HCT116 (cell line): Measurements from ENCODE around the gene MTHFR. TPM values are rescaled to one million over a fixed set of nuclear protein-coding genes. Genes with fewer than 3 reads are reported as not detected.

ENCODE experiments used
- ATAC-seq: fragments of 200-7000 bp; cut with Tn5 transposase; 2 replicates; pipeline ENCODE4 v1.9.1; 2020; ENCODE audit warnings: mild to moderate bottlenecking, moderate library complexity
- BruUV-seq: library from RNA; stranded (reverse); fragments of 400-500 nt; replicated peaks from 2 replicates; lab custom pipeline; 2021; lab: Mats Ljungman, UMichigan
- CTCF ChIA-PET: fragments of 300-600 bp; sonication (Branson Sonifier 250); formaldehyde crosslinking; loops from one replicate; lab custom pipeline; 2021; ENCODE audit warnings: antibody characterized with exemption; lab: Charles Lee
- POLR2A ChIA-PET: fragments of 300-600, 350-600 bp; sonication (Branson Sonifier 250); formaldehyde crosslinking; loops from one replicate; lab custom pipeline; 2021; ENCODE audit warnings: antibody characterized with exemption; lab: Charles Lee
- RAD21 ChIA-PET, 2 experiments: fragments of 300-600 bp; sonication (Branson Sonifier 250); formaldehyde crosslinking; loops; one replicate each; lab custom pipeline; 2023; ENCODE audit warnings: low total read pairs in 2 of 2; ENCODE audit not compliant: uncharacterized antibody in 2 of 2, unreplicated experiment in 2 of 2, low non-redundant PET in 1 of 2; lab: Charles Lee
- DNase-seq: peaks from one replicate; pipeline ENCODE4 v3.0.0-alpha.2; 2010; ENCODE audit warnings: low read depth, low spot score
- H2AFZ ChIP-seq: fragments of 200-600 bp; shearing (Covaris generic), sonication (generic); 2 replicates; pipeline ENCODE4 v1.6.1; 2017; ENCODE audit warnings: low read depth, mixed run types, mixed read lengths, antibody characterized with exemption, low read length; ENCODE audit not compliant: poor library complexity, severe bottlenecking
- H3K27ac ChIP-seq: 2 replicates; pipeline ENCODE4 v1.5.1; 2012; ENCODE audit warnings: low read depth, low read length
- H3K27me3 ChIP-seq: fragments of 200-600 bp; sonication (generic); 2 replicates; pipeline ENCODE4 v1.6.1; 2016; ENCODE audit warnings: mixed run types, low read length, mixed read lengths; ENCODE audit not compliant: insufficient read depth
- H3K36me3 ChIP-seq, 2 experiments: fragments of 200-500 bp in 1 of 2; fragments of 200-600 bp in 1 of 2; sonication (Bioruptor generic) in 1 of 2; sonication (generic) in 1 of 2; 2 replicates each; pipeline versions ENCODE4 v1.5.1 to v1.6.1; 2014 to 2016; ENCODE audit warnings: low read length in 2 of 2, inconsistent platforms in 1 of 2, mixed read lengths in 1 of 2, mixed run types in 1 of 2; ENCODE audit not compliant: insufficient read depth in 2 of 2, control insufficient read depth in 1 of 2
- H3K4me1 ChIP-seq, 2 experiments: fragments of 200-600 bp in 1 of 2; sonication (generic) in 1 of 2; 2 replicates each; pipeline versions ENCODE4 v1.5.1 to v1.6.1; 2012 to 2017; ENCODE audit warnings: low read length in 2 of 2, inconsistent platforms in 1 of 2, mild to moderate bottlenecking in 1 of 2, mixed read lengths in 1 of 2, mixed run types in 1 of 2, moderate library complexity in 1 of 2; ENCODE audit not compliant: insufficient read depth in 2 of 2, control insufficient read depth in 1 of 2
- H3K4me2 ChIP-seq: fragments of 200-600 bp; sonication (generic); 2 replicates; pipeline ENCODE4 v1.6.1; 2017; ENCODE audit warnings: mixed run types, low read length, mixed read lengths
- H3K4me3 ChIP-seq, 2 experiments: fragments of 200-600 bp in 1 of 2; sonication (generic) in 1 of 2; replicated peaks in 1 of 2; 2 replicates each; pipeline ENCODE4 v1.5.1; 2011 to 2016; ENCODE audit warnings: low read length in 2 of 2, control low read depth in 1 of 2, low read depth in 1 of 2, mild to moderate bottlenecking in 1 of 2, mixed read lengths in 1 of 2, mixed run types in 1 of 2
- H3K79me2 ChIP-seq: fragments of 200-600 bp; sonication (generic); 2 replicates; pipeline ENCODE4 v1.6.1; 2017; ENCODE audit warnings: mild to moderate bottlenecking, mixed run types, low read length, moderate library complexity, mixed read lengths; ENCODE audit not compliant: insufficient read depth
- H3K9ac ChIP-seq: fragments of 200-600 bp; sonication (generic); 2 replicates; pipeline ENCODE4 v1.6.1; 2016; ENCODE audit warnings: low read length, mixed read lengths
- H3K9me2 ChIP-seq: fragments of 200-600 bp; sonication (generic), shearing (Covaris generic); 2 replicates; pipeline ENCODE4 v1.6.1; 2017; ENCODE audit warnings: mixed run types, mild to moderate bottlenecking, moderate library complexity; ENCODE audit not compliant: insufficient read depth
- H3K9me3 ChIP-seq, 2 experiments: fragments of 200-500 bp in 1 of 2; fragments of 200-600 bp in 1 of 2; sonication (Bioruptor generic) in 1 of 2; sonication (generic) in 1 of 2; 2 replicates each; pipeline ENCODE4 v1.6.1; 2014 to 2017; ENCODE audit warnings: low read length in 2 of 2, mixed read lengths in 2 of 2, inconsistent platforms in 1 of 2, low read depth in 1 of 2, mild to moderate bottlenecking in 1 of 2, mixed run types in 1 of 2, moderate library complexity in 1 of 2; ENCODE audit not compliant: control insufficient read depth in 1 of 2, insufficient read depth in 1 of 2
- H4K20me1 ChIP-seq: fragments of 200-600 bp; sonication (generic), shearing (Covaris generic); 2 replicates; pipeline ENCODE4 v1.6.1; 2017; ENCODE audit warnings: mixed run types, mild to moderate bottlenecking, moderate library complexity; ENCODE audit not compliant: insufficient read depth
- CBX3 ChIP-seq: IDR thresholded peaks from 2 replicates; pipeline ENCODE4 v1.6.1; 2012; ENCODE audit warnings: low read depth
- CEBPB ChIP-seq: IDR thresholded peaks from 2 replicates; pipeline ENCODE4 v1.6.1; 2012; ENCODE audit warnings: low read depth
- EGR1 ChIP-seq: IDR thresholded peaks from 2 replicates; pipeline ENCODE4 v1.6.1; 2012; ENCODE audit warnings: low read depth
- ELF1 ChIP-seq: IDR thresholded peaks from 2 replicates; pipeline ENCODE4 v1.6.1; 2012; ENCODE audit warnings: low read depth, borderline replicate concordance
- FOSL1 ChIP-seq: IDR thresholded peaks from 2 replicates; pipeline ENCODE4 v1.6.1; 2012; ENCODE audit warnings: low read depth
- JUND ChIP-seq: IDR thresholded peaks from 2 replicates; pipeline ENCODE4 v1.6.1; 2012
- MAX ChIP-seq: IDR thresholded peaks from 2 replicates; pipeline ENCODE4 v1.6.1; 2012
- POLR2AphosphoS5 ChIP-seq: IDR thresholded peaks from 2 replicates; pipeline ENCODE4 v1.6.1; 2011; ENCODE audit warnings: mild to moderate bottlenecking, low read depth, low read length, moderate library complexity
- RAD21 ChIP-seq: IDR thresholded peaks from 2 replicates; pipeline ENCODE4 v1.6.1; 2012; ENCODE audit warnings: low read depth, mild to moderate bottlenecking
- SP1 ChIP-seq: IDR thresholded peaks from 2 replicates; pipeline ENCODE4 v1.6.1; 2012; ENCODE audit warnings: low read depth
- SRF ChIP-seq: IDR thresholded peaks from 2 replicates; pipeline ENCODE4 v1.6.1; 2012; ENCODE audit warnings: low read depth
- TCF7L2 ChIP-seq: IDR thresholded peaks from 2 replicates; pipeline ENCODE4 v1.7.0; 2011; ENCODE audit warnings: borderline replicate concordance, inconsistent platforms; ENCODE audit not compliant: insufficient read depth, insufficient read length; ENCODE audit errors: extremely low read depth
- YY1 ChIP-seq: IDR thresholded peaks from 2 replicates; pipeline ENCODE4 v1.6.1; 2011; ENCODE audit warnings: low read length, low read depth, moderate library complexity, mild to moderate bottlenecking; ENCODE audit not compliant: insufficient replicate concordance; ENCODE audit errors: extremely low read depth
- ZNF274 ChIP-seq: fragments of 200-500 bp; sonication (Bioruptor generic); IDR thresholded peaks from 2 replicates; pipeline ENCODE4 v1.6.1; 2014; ENCODE audit warnings: mild to moderate bottlenecking, low read depth, low read length, inconsistent platforms
- intact Hi-C: fragments of 100-400 bp; cut with micrococcal nuclease; formaldehyde crosslinking; loops from 2 replicates; pipeline ENCODE4 v1.10.0; 2022
- total RNA-seq: library from RNA; stranded (reverse); gene quantifications from one replicate; pipeline ENCODE4 v1.2.1, GENCODE V29; 2021; ENCODE audit not compliant: unreplicated experiment
- TF ChIP-seq, protein P1 (sequence below): IDR thresholded peaks from 2 replicates; pipeline ENCODE4 v1.6.1; 2012; ENCODE audit warnings: low read depth
- TF ChIP-seq, protein P2 (sequence below): IDR thresholded peaks from 2 replicates; pipeline ENCODE4 v1.6.1; 2012
- TF ChIP-seq, protein P3 (sequence below), 3 experiments: fragments of 200-600 bp in 1 of 3; sonication (generic) in 1 of 3; IDR thresholded peaks in 2 of 3; conservative IDR thresholded peaks in 1 of 3; 2 replicates each; pipeline ENCODE4 v1.5.1; 2012 to 2017; ENCODE audit warnings: low read depth in 2 of 3, low read length in 2 of 3, antibody characterized with exemption in 1 of 3, borderline replicate concordance in 1 of 3, control low read depth in 1 of 3, mild to moderate bottlenecking in 1 of 3, mixed read lengths in 1 of 3, mixed run types in 1 of 3, moderate library complexity in 1 of 3; ENCODE audit not compliant: insufficient read depth in 1 of 3
- TF ChIP-seq, protein P4 (sequence below): IDR thresholded peaks from 2 replicates; pipeline ENCODE4 v1.6.1; 2011; ENCODE audit warnings: mild to moderate bottlenecking, low read length, moderate library complexity; ENCODE audit not compliant: insufficient replicate concordance; ENCODE audit errors: extremely low read depth

The MTHFR gene
- total RNA-seq, 1 experiment from 2014 or later: 20.9 TPM

DNA sequence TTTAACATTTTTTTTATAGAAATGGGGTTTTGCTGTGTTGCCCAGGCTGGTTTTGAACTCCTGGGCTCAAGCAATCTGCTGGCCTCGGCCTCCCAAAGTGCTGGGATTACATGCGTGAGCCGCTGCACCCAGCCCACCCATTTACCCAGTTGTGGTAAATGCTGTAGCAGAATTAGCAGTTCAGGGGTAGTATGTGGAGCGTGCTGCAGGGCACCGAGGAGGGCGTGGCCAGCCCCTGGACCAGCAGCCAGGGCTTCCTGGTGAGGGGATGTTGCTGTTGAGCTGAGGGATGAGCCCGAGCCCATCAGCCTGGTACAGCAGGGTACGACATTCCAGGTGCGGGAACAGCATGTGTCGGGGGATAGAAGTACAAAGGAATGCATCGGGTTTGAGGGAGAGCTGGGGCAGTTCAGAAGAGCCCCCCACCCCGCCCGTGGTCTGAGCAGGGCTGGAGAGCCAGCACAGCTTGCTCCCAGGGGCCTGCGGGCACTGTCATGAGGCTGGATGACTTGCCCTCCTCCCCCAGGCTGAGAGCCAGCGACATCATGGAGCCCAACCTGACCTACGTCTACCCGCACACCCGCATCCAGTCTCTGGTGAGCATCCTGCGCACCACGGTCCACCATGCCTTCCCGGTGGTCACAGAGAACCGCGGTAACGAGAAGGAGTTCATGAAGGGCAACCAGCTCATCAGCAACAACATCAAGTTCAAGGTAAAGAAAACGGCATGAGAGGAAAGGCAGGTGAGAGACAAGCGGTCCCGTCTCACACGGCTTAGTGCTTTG is 29.9 kb upstream of the MTHFR start:
- no peaks in the 10 kb centered on the region for H4K20me1 ChIP-seq
- no peak for TF ChIP-seq JUND
- TF ChIP-seq, protein P1, sequence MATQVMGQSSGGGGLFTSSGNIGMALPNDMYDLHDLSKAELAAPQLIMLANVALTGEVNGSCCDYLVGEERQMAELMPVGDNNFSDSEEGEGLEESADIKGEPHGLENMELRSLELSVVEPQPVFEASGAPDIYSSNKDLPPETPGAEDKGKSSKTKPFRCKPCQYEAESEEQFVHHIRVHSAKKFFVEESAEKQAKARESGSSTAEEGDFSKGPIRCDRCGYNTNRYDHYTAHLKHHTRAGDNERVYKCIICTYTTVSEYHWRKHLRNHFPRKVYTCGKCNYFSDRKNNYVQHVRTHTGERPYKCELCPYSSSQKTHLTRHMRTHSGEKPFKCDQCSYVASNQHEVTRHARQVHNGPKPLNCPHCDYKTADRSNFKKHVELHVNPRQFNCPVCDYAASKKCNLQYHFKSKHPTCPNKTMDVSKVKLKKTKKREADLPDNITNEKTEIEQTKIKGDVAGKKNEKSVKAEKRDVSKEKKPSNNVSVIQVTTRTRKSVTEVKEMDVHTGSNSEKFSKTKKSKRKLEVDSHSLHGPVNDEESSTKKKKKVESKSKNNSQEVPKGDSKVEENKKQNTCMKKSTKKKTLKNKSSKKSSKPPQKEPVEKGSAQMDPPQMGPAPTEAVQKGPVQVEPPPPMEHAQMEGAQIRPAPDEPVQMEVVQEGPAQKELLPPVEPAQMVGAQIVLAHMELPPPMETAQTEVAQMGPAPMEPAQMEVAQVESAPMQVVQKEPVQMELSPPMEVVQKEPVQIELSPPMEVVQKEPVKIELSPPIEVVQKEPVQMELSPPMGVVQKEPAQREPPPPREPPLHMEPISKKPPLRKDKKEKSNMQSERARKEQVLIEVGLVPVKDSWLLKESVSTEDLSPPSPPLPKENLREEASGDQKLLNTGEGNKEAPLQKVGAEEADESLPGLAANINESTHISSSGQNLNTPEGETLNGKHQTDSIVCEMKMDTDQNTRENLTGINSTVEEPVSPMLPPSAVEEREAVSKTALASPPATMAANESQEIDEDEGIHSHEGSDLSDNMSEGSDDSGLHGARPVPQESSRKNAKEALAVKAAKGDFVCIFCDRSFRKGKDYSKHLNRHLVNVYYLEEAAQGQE: no peak
- no peak for TF ChIP-seq EGR1
- no peak for TF ChIP-seq CEBPB
- TF ChIP-seq MAX: no peak
- TF ChIP-seq, protein P2, sequence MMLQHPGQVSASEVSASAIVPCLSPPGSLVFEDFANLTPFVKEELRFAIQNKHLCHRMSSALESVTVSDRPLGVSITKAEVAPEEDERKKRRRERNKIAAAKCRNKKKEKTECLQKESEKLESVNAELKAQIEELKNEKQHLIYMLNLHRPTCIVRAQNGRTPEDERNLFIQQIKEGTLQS: no peak
- no peak for TF ChIP-seq SP1
- TF ChIP-seq ELF1: no peak
- TF ChIP-seq SRF: no peak
- no peak for TF ChIP-seq POLR2AphosphoS5
- no peak for TF ChIP-seq CBX3
- TF ChIP-seq RAD21: no peak
- TF ChIP-seq, protein P3, sequence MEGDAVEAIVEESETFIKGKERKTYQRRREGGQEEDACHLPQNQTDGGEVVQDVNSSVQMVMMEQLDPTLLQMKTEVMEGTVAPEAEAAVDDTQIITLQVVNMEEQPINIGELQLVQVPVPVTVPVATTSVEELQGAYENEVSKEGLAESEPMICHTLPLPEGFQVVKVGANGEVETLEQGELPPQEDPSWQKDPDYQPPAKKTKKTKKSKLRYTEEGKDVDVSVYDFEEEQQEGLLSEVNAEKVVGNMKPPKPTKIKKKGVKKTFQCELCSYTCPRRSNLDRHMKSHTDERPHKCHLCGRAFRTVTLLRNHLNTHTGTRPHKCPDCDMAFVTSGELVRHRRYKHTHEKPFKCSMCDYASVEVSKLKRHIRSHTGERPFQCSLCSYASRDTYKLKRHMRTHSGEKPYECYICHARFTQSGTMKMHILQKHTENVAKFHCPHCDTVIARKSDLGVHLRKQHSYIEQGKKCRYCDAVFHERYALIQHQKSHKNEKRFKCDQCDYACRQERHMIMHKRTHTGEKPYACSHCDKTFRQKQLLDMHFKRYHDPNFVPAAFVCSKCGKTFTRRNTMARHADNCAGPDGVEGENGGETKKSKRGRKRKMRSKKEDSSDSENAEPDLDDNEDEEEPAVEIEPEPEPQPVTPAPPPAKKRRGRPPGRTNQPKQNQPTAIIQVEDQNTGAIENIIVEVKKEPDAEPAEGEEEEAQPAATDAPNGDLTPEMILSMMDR (IDR thresholded peaks at IDR 0.05 in 2 of 3, conservative IDR thresholded peaks at IDR 0.05 in 1 of 3; ENCODE audit: borderline replicate concordance in 1 of 3, insufficient read depth in 1 of 3, low read depth in 2 of 3, low read length in 2 of 3): no peak
- TF ChIP-seq, protein P4, sequence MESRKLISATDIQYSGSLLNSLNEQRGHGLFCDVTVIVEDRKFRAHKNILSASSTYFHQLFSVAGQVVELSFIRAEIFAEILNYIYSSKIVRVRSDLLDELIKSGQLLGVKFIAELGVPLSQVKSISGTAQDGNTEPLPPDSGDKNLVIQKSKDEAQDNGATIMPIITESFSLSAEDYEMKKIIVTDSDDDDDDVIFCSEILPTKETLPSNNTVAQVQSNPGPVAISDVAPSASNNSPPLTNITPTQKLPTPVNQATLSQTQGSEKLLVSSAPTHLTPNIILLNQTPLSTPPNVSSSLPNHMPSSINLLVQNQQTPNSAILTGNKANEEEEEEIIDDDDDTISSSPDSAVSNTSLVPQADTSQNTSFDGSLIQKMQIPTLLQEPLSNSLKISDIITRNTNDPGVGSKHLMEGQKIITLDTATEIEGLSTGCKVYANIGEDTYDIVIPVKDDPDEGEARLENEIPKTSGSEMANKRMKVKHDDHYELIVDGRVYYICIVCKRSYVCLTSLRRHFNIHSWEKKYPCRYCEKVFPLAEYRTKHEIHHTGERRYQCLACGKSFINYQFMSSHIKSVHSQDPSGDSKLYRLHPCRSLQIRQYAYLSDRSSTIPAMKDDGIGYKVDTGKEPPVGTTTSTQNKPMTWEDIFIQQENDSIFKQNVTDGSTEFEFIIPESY: no peak
- TF ChIP-seq FOSL1: no peak
- TF ChIP-seq TCF7L2: no peak
- no peak for TF ChIP-seq ZNF274
- no peak for TF ChIP-seq YY1

More for the DNA sequence above, 29.9 kb upstream of the MTHFR start:
- no peak overlapping the region for H3K9ac ChIP-seq
- no peaks in the 10 kb centered on the region for H3K27me3 ChIP-seq
- no peak for ATAC-seq
- H3K36me3 ChIP-seq: peaks cover 7 to 18% of the 10 kb centered on the region in 2 experiments; a peak in 2 of 4 replicates
- ChIA-PET CTCF (no interaction called here), POLR2A (interaction anchor here (1.1 to 1.4 kb wide), 2 partner anchors 72 to 73 kb away, joined by 3 to 6 read pairs; no protein-coding TSS in a partner anchor), RAD21 (no interaction called here)
- no peak overlapping the region for H3K4me3 ChIP-seq
- no TSS peak for BruUV-seq
- H3K4me2 ChIP-seq: no peak overlapping the region
- no peaks in the 10 kb centered on the region for H3K9me2 ChIP-seq
- H3K4me1 ChIP-seq: no peaks in the 10 kb centered on the region
- H3K27ac ChIP-seq: no peak overlapping the region
- H3K9me3 ChIP-seq: no peaks in the 10 kb centered on the region
- no peak overlapping the region for H2AFZ ChIP-seq
- no peaks in the 10 kb centered on the region for H3K79me2 ChIP-seq
- DNase-seq: no peak
- intact Hi-C loops: loop anchor here (10.0 kb wide), 2 partner anchors 369 to 801 kb away; no protein-coding TSS in a partner anchor
